Lower lobe of right lung (tissue), 2 donors: ENCODE data around the gene PPM1H. TPM values are rescaled to one million over a fixed set of nuclear protein-coding genes. Genes with fewer than 3 reads are reported as not detected.

Experiments used
- ATAC-seq, 2 donors: fragments of 200-7000 bp; cut with Tn5 transposase; one replicate each; pipeline ENCODE4 v1.9.1; 2020 to 2022; ENCODE audit warnings: mild to moderate bottlenecking in 2 of 2, moderate library complexity in 2 of 2
- DNase-seq: peaks from one replicate; pipeline ENCODE4 v3.0.0-alpha.2; 2020
- H3K27ac ChIP-seq: fragments of 200-600 bp; one replicate; pipeline ENCODE4 v1.8.0; 2022
- H3K27me3 ChIP-seq: fragments of 200-600 bp; one replicate; pipeline ENCODE4 v1.8.0; 2022; ENCODE audit warnings: low read depth
- H3K36me3 ChIP-seq: fragments of 200-600 bp; one replicate; pipeline ENCODE4 v1.8.0; 2022; ENCODE audit warnings: mild to moderate bottlenecking
- H3K4me1 ChIP-seq: fragments of 200-600 bp; one replicate; pipeline ENCODE4 v1.8.0; 2022
- H3K4me3 ChIP-seq: fragments of 200-600 bp; one replicate; pipeline ENCODE4 v1.8.0; 2022; ENCODE audit warnings: mild to moderate bottlenecking
- H3K9me3 ChIP-seq: fragments of 200-600 bp; one replicate; pipeline ENCODE4 v1.8.0; 2022
- CTCF ChIP-seq: fragments of 200-600 bp; IDR thresholded peaks from one replicate; pipeline ENCODE4 v1.8.0; 2022; ENCODE audit warnings: antibody characterized with exemption, mild to moderate bottlenecking
- intact Hi-C: fragments of 100-400 bp; cut with DNase I; formaldehyde crosslinking; loops from one replicate; pipeline ENCODE4 v1.11.0; 2022
- total RNA-seq: library from RNA; stranded (reverse); fragmentation: NEBNext Ultra II Directional; extraction: Animal tissue kit (Norgen Biotek cat#: 25700); gene quantifications from one replicate; pipeline ENCODE4 v1.2.1, GENCODE V29; 2021
- donor health status: DM: no; HTN: yes; CAD: no; lungs with severe emphysema.

The PPM1H gene
- total RNA-seq, 1 donor from 2014 or later, result 6.8 TPM

DNA sequence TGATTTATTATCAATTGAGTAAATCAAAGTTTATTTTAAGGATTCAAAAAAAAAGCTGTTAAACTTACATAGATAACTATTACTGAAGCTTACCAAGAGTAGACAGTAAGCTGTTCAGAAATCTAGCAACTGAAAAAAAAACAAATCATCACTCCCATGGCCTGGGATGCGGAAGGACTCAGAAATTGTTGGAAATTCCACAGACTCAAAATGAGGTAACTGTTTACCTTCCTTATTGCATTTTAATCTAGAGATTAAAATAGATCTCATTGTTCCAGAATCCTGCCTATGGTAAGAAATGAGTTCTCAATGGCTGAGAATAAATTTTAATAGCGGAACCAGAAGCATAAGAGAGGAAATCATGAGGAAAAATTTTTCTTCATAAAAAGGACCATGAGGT is 87.2 kb downstream of the PPM1H start:
- H3K4me1 ChIP-seq, result peaks cover 5% of the 10 kb centered on the region
- no peak for ATAC-seq
- H3K27me3 ChIP-seq, result no peaks in the 10 kb centered on the region
- no peak overlapping the region for H3K4me3 ChIP-seq
- intact Hi-C loops, result no loop called here
- no peak for TF ChIP-seq CTCF
- no peaks in the 10 kb centered on the region for H3K9me3 ChIP-seq
- H3K27ac ChIP-seq, result no peak overlapping the region
- no peak for DNase-seq
- no peaks in the 10 kb centered on the region for H3K36me3 ChIP-seq

DNA sequence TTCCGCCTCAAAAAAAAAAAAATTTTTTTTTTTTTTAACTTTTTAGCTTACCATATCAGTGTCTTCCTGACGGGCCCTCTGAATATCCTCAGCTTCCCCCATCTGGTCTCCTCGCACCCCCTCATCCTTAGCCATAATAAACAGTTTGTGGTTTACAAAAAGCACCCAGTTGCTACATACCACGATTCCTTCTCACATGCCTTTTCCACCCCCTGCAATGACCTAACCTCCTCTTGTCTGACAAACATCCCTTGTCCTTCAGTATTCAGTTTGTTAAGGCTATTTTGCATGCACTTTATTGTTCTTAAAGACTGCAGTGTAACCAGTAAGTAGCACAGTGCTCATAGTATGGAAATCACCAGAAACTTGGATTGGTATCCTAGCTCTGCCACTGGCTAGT is 88.5 kb downstream of the PPM1H start:
- Histone ChIP-seq H3K4me1 (peaks cover 7% of the 10 kb centered on the region), H3K27ac (no peak overlapping the region), H3K4me3 (no peak overlapping the region), H3K36me3 (no peaks in the 10 kb centered on the region), H3K9me3 (no peaks in the 10 kb centered on the region), H3K27me3 (no peaks in the 10 kb centered on the region)
- DNase-seq, result no peak
- ATAC-seq, result no peak
- TF ChIP-seq CTCF, result no peak
- intact Hi-C loops, result no loop called here

DNA sequence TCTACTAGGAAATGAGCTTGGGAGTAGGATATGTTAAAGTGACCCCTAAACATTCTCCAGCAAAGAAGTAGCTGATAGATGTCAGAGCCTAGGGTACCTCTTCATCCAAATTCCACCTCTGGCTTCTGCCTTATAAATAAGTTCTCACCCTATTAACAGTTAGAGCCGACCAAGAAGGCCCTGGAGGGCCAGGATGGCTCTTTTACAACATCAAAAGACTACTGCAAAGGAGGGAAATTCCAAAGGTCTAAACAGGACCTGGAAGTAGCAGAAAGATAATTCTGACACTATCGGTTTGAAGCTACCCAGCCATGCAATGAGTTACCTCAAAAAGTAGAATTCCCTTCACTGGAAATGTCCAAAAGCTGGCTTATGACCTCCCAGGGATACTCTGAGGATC is 90.0 kb downstream of the PPM1H start:
- intact Hi-C loops, result no loop called here
- no peak for ATAC-seq
- Histone ChIP-seq H3K4me1 (peaks cover 10% of the 10 kb centered on the region), H3K27ac (no peak overlapping the region), H3K27me3 (no peaks in the 10 kb centered on the region), H3K4me3 (no peak overlapping the region), H3K36me3 (no peaks in the 10 kb centered on the region), H3K9me3 (no peaks in the 10 kb centered on the region)
- DNase-seq, result no peak
- TF ChIP-seq CTCF, result no peak

DNA sequence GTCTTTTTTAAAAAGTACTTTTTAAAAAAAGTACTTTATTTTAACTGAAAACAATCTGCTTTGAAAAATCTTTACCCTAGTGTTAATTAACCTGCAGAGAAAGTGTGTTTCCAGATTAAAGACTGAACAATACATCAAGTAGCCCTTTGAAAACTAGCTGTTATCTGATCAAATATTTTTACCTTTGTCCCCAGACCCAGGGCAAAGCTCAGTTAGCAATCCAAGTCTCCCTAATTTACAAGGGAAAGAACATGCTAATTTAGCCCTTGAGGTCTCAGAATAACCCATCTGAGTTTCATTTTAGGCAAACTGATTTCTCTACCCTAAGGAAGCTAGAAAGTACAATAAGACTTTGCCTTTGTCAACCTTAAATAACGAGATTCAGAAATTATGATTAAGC is 91.2 kb downstream of the PPM1H start:
- Histone ChIP-seq H3K27me3 (no peaks in the 10 kb centered on the region), H3K4me1 (peaks cover 5% of the 10 kb centered on the region), H3K4me3 (no peak overlapping the region), H3K27ac (no peak overlapping the region), H3K9me3 (no peaks in the 10 kb centered on the region), H3K36me3 (no peaks in the 10 kb centered on the region)
- intact Hi-C loops, result no loop called here
- TF ChIP-seq CTCF, result no peak
- DNase-seq (no peak), ATAC-seq (no peak)

DNA sequence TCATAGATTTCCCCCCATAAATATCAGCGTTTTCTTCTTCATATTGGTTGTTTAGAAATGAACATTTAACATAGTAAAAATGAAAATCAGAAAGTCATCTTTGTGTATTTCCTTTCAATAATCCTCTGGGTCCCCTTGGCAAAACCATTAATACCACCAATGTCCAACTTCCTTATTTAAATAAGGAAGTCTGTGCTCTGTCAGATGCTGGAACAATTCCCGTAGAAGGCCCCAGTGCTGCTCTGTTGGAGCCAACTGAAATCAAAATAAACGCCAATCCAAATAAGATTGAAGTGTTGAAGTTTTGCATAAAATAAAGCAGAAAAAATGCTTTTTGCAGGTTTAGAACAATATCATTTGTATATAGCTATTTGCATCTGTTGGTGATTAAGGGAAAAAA is 93.1 kb downstream of the PPM1H start:
- TF ChIP-seq CTCF, result no peak
- peaks cover 5% of the 10 kb centered on the region for H3K4me1 ChIP-seq
- DNase-seq (no peak), ATAC-seq (no peak)
- intact Hi-C loops, result no loop called here
- H3K9me3 ChIP-seq, result no peaks in the 10 kb centered on the region
- no peaks in the 10 kb centered on the region for H3K27me3 ChIP-seq
- H3K27ac ChIP-seq, result no peak overlapping the region
- no peaks in the 10 kb centered on the region for H3K36me3 ChIP-seq
- H3K4me3 ChIP-seq, result no peak overlapping the region

- ATAC-seq (no peak), DNase-seq (no peak)
- Histone ChIP-seq H3K4me1 (peaks cover 5% of the 10 kb centered on the region), H3K27ac (no peak overlapping the region), H3K27me3 (no peaks in the 10 kb centered on the region), H3K9me3 (no peaks in the 10 kb centered on the region), H3K4me3 (no peak overlapping the region), H3K36me3 (no peaks in the 10 kb centered on the region)
- intact Hi-C loops, result no loop called here
- no peak for TF ChIP-seq CTCF
These were observed 94.1 kb downstream of the PPM1H start for GRCh38 chr12:62840806-62841205.
